Ureter (tissue), 1 donor: ENCODE data around the gene SCAP. TPM values are rescaled to one million over a fixed set of nuclear protein-coding genes. Genes with fewer than 3 reads are reported as not detected.
"Not testable (repeated sequence)": the region's sequence is repeated elsewhere in the genome, so short reads cannot be mapped to it uniquely, and the experiment has no call there.

Experiments used
- DNase-seq: peaks from one replicate; pipeline ENCODE4 v3.0.0-alpha.2; 2020; ENCODE audit warnings: low spot score
- total RNA-seq: library from RNA; stranded (reverse); gene quantifications from one replicate; pipeline ENCODE4 v1.2.4, GENCODE V29; 2023
- donor health status: DM: yes; HTN: yes; CAD: no.

Gene SCAP
- total RNA-seq, 1 donor from 2014 or later = 139 TPM

DNA sequence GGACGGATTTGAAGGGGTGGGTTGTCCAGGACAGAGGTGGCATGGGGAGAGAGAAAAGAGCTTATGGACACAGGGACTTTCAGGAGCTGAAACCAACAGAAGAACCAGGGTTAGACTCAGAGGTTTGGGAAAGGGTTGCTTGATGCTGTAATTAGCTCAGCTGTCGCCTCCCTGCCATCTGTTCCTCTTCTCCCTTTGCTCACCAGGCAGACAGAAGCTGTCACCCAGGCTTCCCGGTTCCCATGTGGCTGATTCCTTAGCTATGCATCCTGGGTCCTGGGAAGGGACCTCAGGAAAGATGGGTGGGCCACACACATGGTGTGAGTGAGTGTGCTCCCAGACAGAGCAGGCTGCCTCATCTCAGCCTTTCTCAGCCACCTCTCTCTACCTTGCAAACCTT, 80.9 kb downstream of the SCAP start:
- DNase-seq = no peak

GRCh38 chr3:47394140-47394870, 81.4 kb downstream of the SCAP start:
- no peak for DNase-seq

DNA sequence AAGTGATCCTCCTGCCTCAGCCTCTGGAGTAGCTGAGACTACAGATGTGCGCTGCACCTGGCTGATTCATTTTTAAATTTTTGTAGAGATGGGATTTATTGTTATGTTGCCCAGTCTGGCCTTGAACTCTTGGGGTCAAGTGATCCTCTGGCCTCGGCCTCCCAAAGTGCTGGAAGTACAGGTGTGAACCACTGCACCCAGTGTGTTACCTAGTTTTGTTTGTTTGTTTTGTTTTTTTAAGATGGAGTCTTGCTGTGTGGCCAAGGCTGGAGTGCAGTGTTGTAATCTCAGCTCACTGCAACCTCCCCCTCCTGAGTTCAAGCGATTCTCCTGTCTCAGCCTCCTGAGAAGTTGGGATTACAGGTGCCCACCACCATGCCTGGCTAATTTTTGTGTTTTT, 82.8 kb downstream of the SCAP start:
- DNase-seq = no peak

- no peak for DNase-seq
Observed at GRCh38 chr3:47385796-47386195, 89.9 kb downstream of the SCAP start.

DNA sequence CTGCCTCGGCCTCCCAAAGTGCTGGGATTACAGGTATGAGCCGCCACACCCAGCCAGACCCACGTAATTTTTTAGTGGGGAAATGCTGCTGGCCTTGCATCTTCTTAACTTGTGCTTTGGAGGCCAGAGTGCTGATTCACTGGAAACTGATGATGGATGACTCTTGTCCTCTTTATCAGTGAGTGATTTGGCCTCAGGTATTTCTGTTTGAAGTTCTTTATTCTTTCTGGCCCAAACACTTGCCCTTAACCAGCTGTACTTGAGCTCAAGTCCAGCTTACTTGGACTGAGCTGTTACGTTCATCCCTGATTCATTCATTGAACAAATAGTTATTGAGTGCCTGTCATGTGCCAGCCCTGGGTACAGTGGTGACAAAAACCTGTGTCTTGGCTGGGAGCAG, 90.7 kb downstream of the SCAP start:
- DNase-seq = no peak

GRCh38 chr3:47384425-47384824, 91.3 kb downstream of the SCAP start:
- DNase-seq = no peak

GRCh38 chr3:47381317-47382157, 94.2 kb downstream of the SCAP start:
- DNase-seq = peak; percentile 89

DNA sequence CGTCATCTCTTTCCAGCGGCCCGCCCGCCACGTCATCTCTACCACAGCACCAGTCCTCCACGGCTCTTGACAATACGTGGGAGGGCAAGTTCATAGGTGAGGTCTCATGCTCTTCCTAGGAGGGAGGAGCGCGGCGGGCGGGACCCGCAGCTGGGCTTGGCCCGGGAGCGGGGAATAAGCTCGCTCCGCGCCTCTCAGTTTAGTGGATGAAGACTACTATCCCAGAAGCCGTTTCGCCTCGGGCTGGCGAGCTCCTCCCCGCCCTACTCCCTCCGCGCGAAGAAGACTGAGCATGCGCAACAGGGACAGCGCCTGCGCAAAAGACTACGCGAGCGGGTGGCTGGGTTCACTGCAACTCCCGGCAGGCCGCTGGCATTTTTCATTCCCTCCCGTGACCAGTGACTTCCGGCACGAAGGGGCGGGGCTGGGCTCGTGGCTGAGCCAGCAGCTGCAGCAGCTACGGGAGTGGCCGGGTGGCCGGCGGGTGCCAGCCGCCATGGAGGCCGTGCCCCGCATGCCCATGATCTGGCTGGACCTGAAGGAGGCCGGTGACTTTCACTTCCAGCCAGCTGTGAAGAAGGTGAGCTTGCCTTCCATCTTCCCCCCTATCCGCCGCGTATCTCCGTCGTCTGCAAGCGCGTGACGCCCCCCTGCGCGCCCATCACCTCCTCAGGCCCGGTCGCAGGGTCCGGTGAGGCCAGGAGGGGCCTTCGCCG, 95.0 kb downstream of the SCAP start, which contains the start of gene PTPN23:
Gene PTPN23 (plus strand): TSS at position 421 of the 716 bp plus-strand sequence. CDS start 76 bp downstream, at position 497.
- peak; percentile 100 for DNase-seq

DNA sequence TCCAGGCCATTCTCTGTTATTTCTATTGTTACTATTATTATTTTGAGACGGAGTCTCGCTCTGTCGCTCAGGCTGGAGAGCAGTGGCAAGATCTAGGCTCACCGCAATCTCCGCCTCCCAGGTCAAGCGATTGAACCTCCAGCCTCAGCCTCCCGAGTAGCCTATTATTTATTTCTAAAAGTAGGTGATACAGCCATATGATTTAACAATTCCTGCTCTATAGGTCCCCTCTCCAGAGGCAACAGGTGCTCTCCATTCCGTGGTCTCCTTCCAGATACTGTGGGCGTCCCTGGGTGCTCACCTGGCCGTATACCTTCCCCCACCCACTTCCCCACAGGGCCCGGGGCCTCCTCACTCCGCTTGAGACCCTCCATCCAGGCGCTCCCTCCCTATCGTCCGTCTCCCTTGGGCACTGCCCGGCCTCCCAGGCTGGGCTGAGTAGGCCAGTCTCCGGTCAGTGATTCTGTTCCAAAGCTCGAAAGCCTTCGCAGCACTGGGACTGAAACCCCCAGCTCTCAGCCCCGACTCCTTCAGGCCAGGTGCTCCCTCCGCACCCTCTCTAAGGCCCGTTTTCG, 95.6 kb downstream of the SCAP start:
- DNase-seq = no peak

DNA sequence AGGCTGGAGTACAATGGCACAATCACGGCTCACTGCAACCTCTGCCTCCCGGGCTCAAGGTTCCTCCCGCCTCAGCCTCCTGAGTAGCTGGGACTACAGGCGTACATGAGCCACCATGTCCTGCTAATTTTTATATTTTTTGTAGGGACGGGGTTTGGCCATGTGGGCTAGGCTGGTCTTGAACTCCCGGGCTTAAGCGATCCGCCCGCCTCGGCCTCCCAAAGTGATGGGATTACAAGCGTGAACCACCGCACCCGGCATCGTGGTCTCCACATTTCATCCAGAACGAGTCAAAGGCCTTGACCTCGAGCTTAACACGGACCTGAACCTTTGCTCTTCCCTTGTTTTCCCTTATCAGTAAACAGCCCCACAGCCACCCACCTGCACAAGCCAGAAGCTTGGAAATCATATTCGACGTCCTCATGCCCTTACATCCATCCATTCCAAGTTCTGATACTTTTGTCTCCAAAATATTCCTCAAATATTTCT, 96.3 kb downstream of the SCAP start:
- DNase-seq = no peak

DNA sequence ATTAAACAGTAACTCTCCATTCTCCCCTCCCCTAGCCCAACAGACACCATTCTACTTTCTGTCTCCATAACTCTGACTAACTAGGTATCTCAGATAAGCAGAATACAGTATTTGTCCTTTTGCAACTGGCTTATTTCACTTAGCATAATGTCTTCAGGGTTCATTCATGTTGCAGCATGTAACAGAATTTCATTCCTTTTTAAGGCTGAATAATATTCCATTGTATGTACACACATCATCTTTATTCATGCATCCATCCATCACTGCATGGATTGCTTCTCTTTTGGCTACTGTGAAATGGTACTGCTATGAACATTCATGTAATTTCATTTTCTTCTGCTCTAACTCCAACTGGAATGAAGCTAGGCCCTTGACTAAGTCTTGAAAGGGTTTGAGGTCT, 96.9 kb downstream of the SCAP start:
- DNase-seq = no peak

- no peak for DNase-seq
Observed at GRCh38 chr3:47377186-47377585, 98.6 kb downstream of the SCAP start.

GRCh38 chr3:47376393-47376792, 99.3 kb downstream of the SCAP start:
- no peak for DNase-seq

GRCh38 chr3:47374587-47374986, 101.2 kb downstream of the SCAP start:
- no peak for DNase-seq

DNA sequence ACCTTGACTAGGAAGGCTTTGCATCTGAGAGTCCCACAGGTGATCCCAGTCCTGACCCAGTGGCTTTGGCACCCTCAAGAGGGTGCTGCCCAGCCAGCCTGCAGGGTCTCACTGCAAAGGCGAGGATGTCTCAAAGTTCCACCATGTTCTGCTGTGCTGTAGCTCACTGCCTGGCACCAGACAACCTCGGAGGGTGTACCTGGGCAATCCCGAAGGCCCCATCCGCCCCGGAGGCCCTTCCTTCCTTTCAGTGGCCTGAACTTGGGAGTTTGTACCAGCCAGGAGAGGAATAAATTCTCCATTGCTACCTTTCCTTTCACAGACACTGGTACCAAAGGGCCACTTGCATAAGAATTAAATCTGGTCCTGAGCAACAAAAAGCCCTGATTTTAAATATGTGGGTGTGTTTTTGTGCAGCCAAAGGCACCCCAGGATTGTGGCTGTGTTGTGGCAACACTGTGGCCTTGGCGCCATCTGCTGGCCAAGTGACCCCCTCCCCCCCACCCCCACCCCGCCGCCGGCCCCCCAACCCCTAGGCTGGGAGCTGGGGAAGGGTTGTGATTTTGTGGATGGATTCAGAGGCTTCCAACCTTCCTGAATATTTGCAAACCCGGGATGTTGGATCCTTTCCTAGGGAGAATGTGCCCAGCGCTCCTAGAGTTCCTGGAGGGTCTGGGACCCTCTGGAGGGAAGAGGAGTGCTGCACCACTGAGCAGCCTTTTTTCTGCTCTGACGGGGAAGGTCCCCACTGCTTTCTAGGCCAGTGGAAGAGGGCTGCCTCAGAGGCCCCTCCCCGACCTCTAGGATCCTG, 104.6 kb downstream of the SCAP start:
- DNase-seq = no peak

DNA sequence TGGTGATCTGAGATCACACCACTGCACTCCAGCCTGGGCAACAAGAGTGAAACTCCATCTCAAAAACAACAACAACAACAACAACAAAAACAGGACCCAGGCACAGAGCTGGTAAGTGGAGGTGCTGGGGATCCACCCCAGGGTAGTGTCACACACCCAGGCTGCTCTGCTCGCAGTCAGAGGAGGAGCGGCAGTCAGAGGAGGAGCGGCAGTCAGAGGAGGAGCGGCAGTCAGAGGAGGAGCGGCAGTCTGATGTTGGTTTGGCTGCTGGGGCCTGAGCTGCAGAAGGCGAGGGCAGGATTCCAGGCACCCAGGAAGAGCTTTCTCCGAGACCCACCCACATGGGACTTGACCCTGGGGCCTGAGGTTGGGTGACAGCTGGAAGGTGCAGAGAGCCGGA, 105.7 kb downstream of the SCAP start:
- DNase-seq = not testable (repeated sequence)

GRCh38 chr3:47367631-47368030, 108.1 kb downstream of the SCAP start:
- no peak for DNase-seq

- no peak for DNase-seq
Observed at GRCh38 chr3:47366833-47367232, 108.9 kb downstream of the SCAP start.

DNA sequence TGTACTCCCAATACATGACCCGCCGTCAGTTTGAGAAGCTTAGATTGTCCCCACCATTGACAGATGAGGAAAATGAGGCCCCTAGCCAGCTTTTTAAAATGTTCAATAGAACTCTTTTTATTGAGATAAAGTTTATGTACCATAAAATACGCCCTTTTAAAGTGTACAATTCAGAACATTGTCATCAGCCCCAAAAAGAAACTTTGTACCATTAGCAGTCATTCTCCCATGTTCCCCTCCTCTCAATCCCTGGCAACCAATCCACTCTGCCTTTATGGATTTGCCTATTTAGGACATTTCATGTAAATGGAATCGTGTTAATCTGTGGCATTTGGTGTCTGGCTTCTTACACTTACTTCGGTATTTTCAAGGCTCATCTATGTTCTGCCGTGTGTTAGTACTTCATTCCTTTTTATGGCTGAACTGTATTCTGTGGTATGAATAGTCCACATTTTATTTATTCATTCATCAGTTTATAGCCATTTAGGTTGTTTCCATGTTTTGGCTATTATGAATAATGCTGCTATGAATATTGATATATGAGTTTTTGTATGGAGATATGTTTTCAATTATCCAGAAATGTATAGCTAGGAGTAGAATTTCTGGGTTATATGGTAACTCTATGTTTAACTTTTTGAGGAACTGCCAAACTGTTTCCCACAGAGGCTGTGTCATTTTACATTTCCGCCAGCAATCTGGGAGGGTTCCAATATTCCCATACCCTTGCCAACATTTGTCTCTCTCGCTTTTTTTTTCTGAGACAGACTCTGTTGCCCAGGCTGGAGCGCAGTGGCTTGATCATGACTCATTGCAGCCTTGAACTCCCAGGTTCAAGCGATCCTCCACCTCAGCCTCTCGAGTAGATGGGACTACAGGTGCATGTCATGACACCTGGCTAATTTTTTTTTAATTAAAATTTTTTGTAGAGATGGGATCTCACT, 110.3 kb downstream of the SCAP start:
- DNase-seq = no peak
